CD4-positive, alpha-beta memory T cell (primary cell): ENCODE results near the gene PPM1J. TPM values are rescaled to one million over a fixed set of nuclear protein-coding genes. Genes with fewer than 3 reads are reported as not detected.
"Not testable (repeated sequence)": the region's sequence is repeated elsewhere in the genome, so short reads cannot be mapped to it uniquely, and the experiment has no call there.

Source experiments
- CTCF ChIA-PET: fragments of 350-600 bp; sonication (Branson Sonifier 250); formaldehyde crosslinking; loops from one replicate; lab custom pipeline; 2021; ENCODE audit warnings: inconsistent platforms; ENCODE audit not compliant: partially characterized antibody; lab: Charles Lee
- POLR2A ChIA-PET: fragments of 350-600 bp; sonication (Branson Sonifier 250); formaldehyde crosslinking; loops from one replicate; lab custom pipeline; 2021; ENCODE audit not compliant: partially characterized antibody; lab: Charles Lee
- DNase-seq, 5 donors: peaks; one replicate each; pipeline versions ENCODE4 v3.0.0 to v3.0.0-alpha.2; 2020 to 2022; ENCODE audit warnings: mixed read lengths in 1 of 5
- H3K27ac ChIP-seq: one replicate; pipeline ENCODE4 v1.7.0; 2013; ENCODE audit warnings: low read depth, low read length
- H3K27me3 ChIP-seq: 2 replicates; pipeline ENCODE4 v1.7.0; 2013; ENCODE audit warnings: mild to moderate bottlenecking, low read length, moderate library complexity; ENCODE audit not compliant: insufficient read depth
- H3K36me3 ChIP-seq: 2 replicates; pipeline ENCODE4 v1.7.0; 2013; ENCODE audit warnings: mild to moderate bottlenecking, low read length, moderate library complexity; ENCODE audit not compliant: insufficient read depth
- H3K4me1 ChIP-seq: 2 replicates; pipeline ENCODE4 v1.7.0; 2013; ENCODE audit warnings: mild to moderate bottlenecking, low read length, moderate library complexity; ENCODE audit not compliant: insufficient read depth
- H3K4me3 ChIP-seq, 2 donors: one replicate each; pipeline ENCODE4 v1.7.0; 2013; ENCODE audit warnings: low read length in 2 of 2, mild to moderate bottlenecking in 1 of 2
- H3K9me3 ChIP-seq, 2 donors: one replicate each; pipeline ENCODE4 v1.7.0; 2013; ENCODE audit warnings: low read length in 2 of 2, control low read depth in 1 of 2; ENCODE audit not compliant: control insufficient read depth in 1 of 2
- H3K27ac Mint-ChIP-seq, 7 donors: one replicate each; pipeline ENCODE4 v1.8.0; 2020 to 2021; ENCODE audit warnings: mixed read lengths in 7 of 7, mild to moderate bottlenecking in 6 of 7, inconsistent platforms in 3 of 7, moderate library complexity in 3 of 7
- H3K27me3 Mint-ChIP-seq, 2 donors: one replicate each; pipeline ENCODE4 v1.8.0; 2020 to 2021; ENCODE audit warnings: mixed read lengths in 2 of 2
- H3K36me3 Mint-ChIP-seq, 2 donors: one replicate each; pipeline ENCODE4 v1.8.0; 2020 to 2021; ENCODE audit warnings: mixed read lengths in 2 of 2, inconsistent platforms in 1 of 2, mild to moderate bottlenecking in 1 of 2
- H3K4me1 Mint-ChIP-seq, 4 donors: one replicate each; pipeline ENCODE4 v1.8.0; 2020 to 2021; ENCODE audit warnings: mixed read lengths in 4 of 4, mild to moderate bottlenecking in 1 of 4
- H3K4me3 Mint-ChIP-seq, 8 donors: one replicate each; pipeline ENCODE4 v1.8.0; 2020 to 2021; ENCODE audit warnings: mixed read lengths in 8 of 8, mild to moderate bottlenecking in 7 of 8, moderate library complexity in 6 of 8, inconsistent platforms in 3 of 8
- H3K9me3 Mint-ChIP-seq, 8 donors: one replicate each; pipeline ENCODE4 v1.8.0; 2020 to 2021; ENCODE audit warnings: mixed read lengths in 8 of 8, mild to moderate bottlenecking in 5 of 8, inconsistent platforms in 3 of 8, moderate library complexity in 1 of 8
- intact Hi-C: fragments of 100-400 bp; cut with micrococcal nuclease; formaldehyde crosslinking; loops from one replicate; pipeline ENCODE4 v1.15.1; 2023
- polyA plus RNA-seq, 2 donors: library from polyadenylated mRNA; unstranded; fragments of 300-500 nt; fragmentation: Illumina TruSeq; gene quantifications; one replicate each; pipeline ENCODE4 v1.2.3, GENCODE V29; 2021
- total RNA-seq, 2 experiments: library from RNA; stranded (reverse); gene quantifications; one replicate each; pipeline ENCODE4 v1.2.3, GENCODE V29; 2021

PPM1J gene
- total and polyA plus RNA-seq, 4 experiments from 2014 or later = 0.13 to 0.76 TPM; not detected in 2

DNA sequence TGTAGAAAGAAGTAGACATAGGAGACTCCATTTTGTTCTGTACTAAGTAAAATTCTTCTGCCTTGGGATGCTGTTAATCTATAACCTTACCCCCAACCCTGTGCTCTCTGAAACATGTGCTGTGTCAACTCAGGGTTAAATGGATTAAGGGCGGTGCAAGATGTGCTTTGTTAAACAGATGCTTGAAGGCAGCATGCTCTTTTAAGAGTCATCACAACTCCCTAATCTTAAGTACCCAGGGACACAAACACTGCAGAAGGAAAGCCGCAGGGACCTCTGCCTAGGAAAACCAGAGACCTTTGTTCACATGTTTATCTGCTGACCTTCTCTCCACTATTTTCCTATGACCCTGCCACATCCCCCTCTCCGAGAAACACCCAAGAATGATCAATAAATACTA lies 13.9 kb upstream of the PPM1J start:
- H3K4me3 ChIP-seq, H3K4me1 ChIP-seq, H3K27ac ChIP-seq, POLR2A ChIA-PET, H3K36me3 Mint-ChIP-seq, H3K27me3 ChIP-seq, DNase-seq, H3K36me3 ChIP-seq, H3K9me3 ChIP-seq, H3K4me1 Mint-ChIP-seq, H3K27ac Mint-ChIP-seq, H3K4me3 Mint-ChIP-seq, H3K9me3 Mint-ChIP-seq, H3K27me3 Mint-ChIP-seq, intact Hi-C loops: not testable (repeated sequence)
- CTCF ChIA-PET = interaction anchor here (1.6 to 2.6 kb wide), 3 partner anchors 9 to 13 kb away, joined by 5 to 23 read pairs (median 16); partner anchors contain the start of gene PPM1J

- H3K4me3 ChIP-seq, H3K27ac ChIP-seq, H3K9me3 ChIP-seq, H3K4me1 Mint-ChIP-seq, H3K27me3 Mint-ChIP-seq, intact Hi-C loops, H3K27me3 ChIP-seq, H3K36me3 ChIP-seq, H3K9me3 Mint-ChIP-seq, POLR2A ChIA-PET, H3K36me3 Mint-ChIP-seq, H3K27ac Mint-ChIP-seq, DNase-seq, H3K4me1 ChIP-seq, H3K4me3 Mint-ChIP-seq: not testable (repeated sequence)
- CTCF ChIA-PET = interaction anchor here (1.6 kb wide), 1 partner anchor 9 kb away, joined by 5 read pairs; no protein-coding TSS in a partner anchor
Observed at GRCh38 chr1:112728306-112728971, 13.3 kb upstream of the PPM1J start.

DNA sequence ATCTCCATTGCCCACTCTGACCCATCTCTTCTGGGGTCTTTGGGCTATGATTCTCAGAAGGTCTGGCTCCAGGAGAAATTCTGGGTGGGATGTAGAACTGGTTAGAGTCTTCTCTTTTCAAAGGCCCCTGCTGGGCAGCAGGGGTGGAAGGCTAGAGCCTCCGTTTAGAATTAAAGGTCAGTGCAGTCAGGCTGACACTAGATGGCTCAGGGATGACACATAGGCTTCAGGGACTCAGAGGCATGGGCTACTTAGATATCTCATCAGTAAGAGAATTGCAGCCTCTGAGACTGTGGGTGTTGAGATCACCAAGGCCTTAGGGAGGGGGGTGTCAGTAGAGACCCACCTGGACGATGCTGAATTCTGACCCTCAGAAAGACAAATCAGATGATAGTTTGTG lies 12.6 kb upstream of the PPM1J start:
- Mint-ChIP-seq H3K4me3 (no peak overlapping the region), H3K4me1 (peaks cover 4 to 9% (median 7%) of the 10 kb centered on the region in 4 donors), H3K36me3 (no peaks in the 10 kb centered on the region), H3K27ac (peak overlapping the region in 1 of 7 donors; percentile 42), H3K27me3 (peaks cover 0 to 7% of the 10 kb centered on the region in 2 donors), H3K9me3 (no peaks in the 10 kb centered on the region)
- Histone ChIP-seq H3K27me3 (no peaks in the 10 kb centered on the region), H3K4me3 (no peak overlapping the region), H3K36me3 (no peaks in the 10 kb centered on the region), H3K27ac (no peak overlapping the region), H3K4me1 (peaks cover 5% of the 10 kb centered on the region), H3K9me3 (no peaks in the 10 kb centered on the region)
- ChIA-PET POLR2A (no interaction called here), CTCF (interaction anchor here (1.6 to 3.0 kb wide), 2 partner anchors 8 to 12 kb away, joined by 5 to 28 read pairs; partner anchors contain the start of gene PPM1J)
- DNase-seq = no peak
- intact Hi-C loops = no loop called here

DNA sequence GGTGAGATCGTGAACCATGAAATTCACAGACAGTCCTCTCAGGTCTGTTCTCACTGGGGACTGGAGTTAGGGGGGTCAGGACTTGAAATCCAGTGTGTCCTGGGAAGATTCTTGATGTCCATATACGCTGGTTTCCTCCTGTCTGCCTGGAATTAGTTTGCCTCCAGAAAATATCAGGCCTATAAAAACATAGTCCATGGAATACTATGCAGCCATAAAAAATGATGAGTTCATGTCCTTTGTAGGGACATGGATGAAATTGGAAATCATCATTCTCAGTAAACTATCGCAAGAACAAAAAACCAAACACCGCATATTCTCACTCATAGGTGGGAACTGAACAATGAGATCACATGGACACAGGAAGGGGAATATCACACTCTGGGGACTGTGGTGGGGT lies 9.1 kb upstream of the PPM1J start:
- H3K4me3 Mint-ChIP-seq, POLR2A ChIA-PET, H3K27me3 Mint-ChIP-seq, H3K9me3 ChIP-seq, H3K36me3 Mint-ChIP-seq, H3K9me3 Mint-ChIP-seq, intact Hi-C loops, H3K4me3 ChIP-seq, H3K27ac Mint-ChIP-seq, H3K27ac ChIP-seq, H3K4me1 ChIP-seq, H3K36me3 ChIP-seq, DNase-seq, H3K27me3 ChIP-seq: not testable (repeated sequence)
- H3K4me1 Mint-ChIP-seq = peaks cover 4 to 13% (median 10%) of the 10 kb centered on the region in 4 donors
- CTCF ChIA-PET = interaction anchor here (1.7 kb wide), 1 partner anchor 9 kb away, joined by 4 read pairs; the partner anchor contains the start of gene PPM1J

DNA sequence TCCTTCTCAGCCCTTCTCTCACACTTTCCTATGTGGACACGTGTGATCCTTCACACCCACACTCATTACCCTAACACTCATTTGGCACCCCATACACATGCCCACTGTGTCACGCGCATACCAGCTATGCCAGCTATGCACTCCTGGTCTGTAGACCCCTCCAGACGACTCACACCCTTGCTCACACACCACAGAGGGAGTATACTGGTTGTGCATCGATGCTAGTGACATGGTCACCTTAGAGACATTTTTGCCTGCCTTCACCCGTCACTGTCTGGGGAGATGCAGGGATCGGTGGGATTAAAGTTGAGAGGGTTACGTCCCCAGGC lies 8.3 kb upstream of the PPM1J start:
- H3K27me3 Mint-ChIP-seq = peaks cover 7 to 8% of the 10 kb centered on the region in 2 donors
- POLR2A ChIA-PET = no interaction called here
- CTCF ChIA-PET = interaction anchor here (0.5 to 1.7 kb wide), 2 partner anchors 8 to 83 kb away, joined by 3 to 4 read pairs; partner anchors contain the start of gene PPM1J
- H3K27me3 ChIP-seq = peaks cover 8% of the 10 kb centered on the region
- no peak overlapping the region for H3K27ac ChIP-seq
- intact Hi-C loops = no loop called here
- no peak for DNase-seq
- H3K36me3 ChIP-seq = no peaks in the 10 kb centered on the region
- peak overlapping the region in 3 of 7 donors; percentile 29 to 34 (median 31) for H3K27ac Mint-ChIP-seq
- no peaks in the 10 kb centered on the region for H3K9me3 ChIP-seq
- H3K36me3 Mint-ChIP-seq = no peaks in the 10 kb centered on the region
- H3K4me1 ChIP-seq = peaks cover 5% of the 10 kb centered on the region
- no peak overlapping the region for H3K4me3 ChIP-seq
- peaks cover 6 to 16% (median 12%) of the 10 kb centered on the region in 4 donors for H3K4me1 Mint-ChIP-seq
- no peaks in the 10 kb centered on the region for H3K9me3 Mint-ChIP-seq
- H3K4me3 Mint-ChIP-seq = peak overlapping the region in 3 of 8 donors; percentile 17 to 74 (median 62)

GRCh38 chr1:112722601-112723510 lies 7.7 kb upstream of the PPM1J start:
- Histone ChIP-seq H3K9me3 (no peaks in the 10 kb centered on the region), H3K4me3 (no peak overlapping the region), H3K4me1 (peaks cover 5% of the 10 kb centered on the region), H3K27me3 (peaks cover 8% of the 10 kb centered on the region), H3K27ac (no peak overlapping the region), H3K36me3 (no peaks in the 10 kb centered on the region)
- Mint-ChIP-seq H3K9me3 (no peaks in the 10 kb centered on the region), H3K36me3 (no peaks in the 10 kb centered on the region), H3K27me3 (peaks cover 7% of the 10 kb centered on the region in 2 donors), H3K4me1 (peaks cover 6 to 20% (median 14%) of the 10 kb centered on the region in 4 donors), H3K27ac (peak overlapping the region in 4 of 7 donors; percentile 24 to 59 (median 32)), H3K4me3 (peak overlapping the region in 4 of 8 donors; percentile 17 to 74 (median 68))
- intact Hi-C loops = no loop called here
- DNase-seq = no peak
- POLR2A ChIA-PET = no interaction called here
- CTCF ChIA-PET = interaction anchor here (1.0 to 1.7 kb wide), 4 partner anchors 8 to 346 kb away, joined by 3 to 4 read pairs (median 3); partner anchors contain the start of gene PPM1J

- Histone ChIP-seq H3K4me3 (no peak overlapping the region), H3K36me3 (no peaks in the 10 kb centered on the region), H3K9me3 (no peaks in the 10 kb centered on the region), H3K27me3 (peaks cover 8% of the 10 kb centered on the region), H3K27ac (no peak overlapping the region), H3K4me1 (peaks cover 5% of the 10 kb centered on the region)
- peaks cover 6 to 20% (median 14%) of the 10 kb centered on the region in 4 donors for H3K4me1 Mint-ChIP-seq
- H3K4me3 Mint-ChIP-seq = no peak overlapping the region
- H3K27ac Mint-ChIP-seq = peak overlapping the region in 1 of 7 donors; percentile 59
- peaks cover 7% of the 10 kb centered on the region in 2 donors for H3K27me3 Mint-ChIP-seq
- intact Hi-C loops = no loop called here
- ChIA-PET CTCF (interaction anchor here (1.0 to 1.6 kb wide), 5 partner anchors 14 to 347 kb away, joined by 3 to 4 read pairs (median 3); no protein-coding TSS in a partner anchor), POLR2A (no interaction called here)
- DNase-seq = no peak
- no peaks in the 10 kb centered on the region for H3K36me3 Mint-ChIP-seq
- H3K9me3 Mint-ChIP-seq = no peaks in the 10 kb centered on the region
Observed at GRCh38 chr1:112721966-112722524, 6.9 kb upstream of the PPM1J start.
